ENCODE data around the gene R3HDM4. TPM values are rescaled to one million over a fixed set of nuclear protein-coding genes. Genes with fewer than 3 reads are reported as not detected.

R3HDM4 gene
- total and polyA plus RNA-seq, 9 of the 15 experiments (the other 6 are each of a cell fraction or from before 2014, with no cell fraction given), result 3.2 to 154 (median 59.0) TPM

DNA sequence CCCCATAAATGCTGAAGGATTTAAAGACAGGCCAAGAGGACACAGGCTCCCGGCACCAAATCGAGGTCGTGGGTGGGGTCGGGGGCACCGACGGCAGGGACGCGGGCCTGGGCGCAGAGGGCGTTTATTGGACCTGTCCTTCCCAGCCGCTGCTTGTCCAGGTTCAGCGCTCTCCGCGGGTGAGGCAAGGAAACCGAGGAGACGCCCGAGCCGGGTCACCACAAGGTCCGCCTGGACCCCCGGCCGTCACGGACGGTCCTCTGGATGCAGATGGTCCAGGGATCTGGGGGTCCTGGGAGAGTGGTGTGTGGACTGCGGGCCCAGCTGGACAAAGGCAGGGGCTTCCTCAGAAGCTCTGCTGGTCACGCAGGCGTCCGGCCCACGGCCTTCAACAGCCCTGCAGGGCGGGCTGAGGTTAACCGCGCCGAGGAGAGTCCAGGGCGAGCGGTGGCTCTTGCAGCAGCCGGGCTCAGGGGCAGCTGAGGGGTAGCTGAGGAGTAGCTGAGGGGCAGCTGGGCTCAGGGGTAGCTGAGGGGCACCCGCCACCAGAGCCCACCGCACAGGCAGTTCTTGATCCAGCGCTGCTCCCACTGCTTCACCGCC, 45.1 kb downstream of the R3HDM4 start (continued):
- TF ChIP-seq, protein P1, sequence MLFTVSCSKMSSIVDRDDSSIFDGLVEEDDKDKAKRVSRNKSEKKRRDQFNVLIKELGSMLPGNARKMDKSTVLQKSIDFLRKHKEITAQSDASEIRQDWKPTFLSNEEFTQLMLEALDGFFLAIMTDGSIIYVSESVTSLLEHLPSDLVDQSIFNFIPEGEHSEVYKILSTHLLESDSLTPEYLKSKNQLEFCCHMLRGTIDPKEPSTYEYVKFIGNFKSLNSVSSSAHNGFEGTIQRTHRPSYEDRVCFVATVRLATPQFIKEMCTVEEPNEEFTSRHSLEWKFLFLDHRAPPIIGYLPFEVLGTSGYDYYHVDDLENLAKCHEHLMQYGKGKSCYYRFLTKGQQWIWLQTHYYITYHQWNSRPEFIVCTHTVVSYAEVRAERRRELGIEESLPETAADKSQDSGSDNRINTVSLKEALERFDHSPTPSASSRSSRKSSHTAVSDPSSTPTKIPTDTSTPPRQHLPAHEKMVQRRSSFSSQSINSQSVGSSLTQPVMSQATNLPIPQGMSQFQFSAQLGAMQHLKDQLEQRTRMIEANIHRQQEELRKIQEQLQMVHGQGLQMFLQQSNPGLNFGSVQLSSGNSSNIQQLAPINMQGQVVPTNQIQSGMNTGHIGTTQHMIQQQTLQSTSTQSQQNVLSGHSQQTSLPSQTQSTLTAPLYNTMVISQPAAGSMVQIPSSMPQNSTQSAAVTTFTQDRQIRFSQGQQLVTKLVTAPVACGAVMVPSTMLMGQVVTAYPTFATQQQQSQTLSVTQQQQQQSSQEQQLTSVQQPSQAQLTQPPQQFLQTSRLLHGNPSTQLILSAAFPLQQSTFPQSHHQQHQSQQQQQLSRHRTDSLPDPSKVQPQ (CRISPR knock-in tag; IDR thresholded peaks at IDR 0.05; ENCODE audit: borderline replicate concordance), result no peak
- TF ChIP-seq CREBBP (IDR thresholded peaks at IDR 0.05; ENCODE audit: low read depth, low read length), result no peak
- TF ChIP-seq, protein P2, sequence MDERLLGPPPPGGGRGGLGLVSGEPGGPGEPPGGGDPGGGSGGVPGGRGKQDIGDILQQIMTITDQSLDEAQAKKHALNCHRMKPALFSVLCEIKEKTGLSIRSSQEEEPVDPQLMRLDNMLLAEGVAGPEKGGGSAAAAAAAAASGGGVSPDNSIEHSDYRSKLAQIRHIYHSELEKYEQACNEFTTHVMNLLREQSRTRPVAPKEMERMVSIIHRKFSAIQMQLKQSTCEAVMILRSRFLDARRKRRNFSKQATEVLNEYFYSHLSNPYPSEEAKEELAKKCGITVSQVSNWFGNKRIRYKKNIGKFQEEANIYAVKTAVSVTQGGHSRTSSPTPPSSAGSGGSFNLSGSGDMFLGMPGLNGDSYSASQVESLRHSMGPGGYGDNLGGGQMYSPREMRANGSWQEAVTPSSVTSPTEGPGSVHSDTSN (CRISPR knock-in tag; IDR thresholded peaks at IDR 0.05; ENCODE audit: low read depth), result no peak
- TF ChIP-seq, protein P2 (tag; conservative IDR thresholded peaks at IDR 0.05; ENCODE audit: low read depth), result no peak
- TF ChIP-seq ZFX (CRISPR knock-in tag; IDR thresholded peaks at IDR 0.05), result no peak
- peak; percentile 50 for TF ChIP-seq SNRNP70 (optimal IDR thresholded peaks at IDR 0.05; ENCODE audit: low read depth, low read length)
- TF ChIP-seq, protein P3, sequence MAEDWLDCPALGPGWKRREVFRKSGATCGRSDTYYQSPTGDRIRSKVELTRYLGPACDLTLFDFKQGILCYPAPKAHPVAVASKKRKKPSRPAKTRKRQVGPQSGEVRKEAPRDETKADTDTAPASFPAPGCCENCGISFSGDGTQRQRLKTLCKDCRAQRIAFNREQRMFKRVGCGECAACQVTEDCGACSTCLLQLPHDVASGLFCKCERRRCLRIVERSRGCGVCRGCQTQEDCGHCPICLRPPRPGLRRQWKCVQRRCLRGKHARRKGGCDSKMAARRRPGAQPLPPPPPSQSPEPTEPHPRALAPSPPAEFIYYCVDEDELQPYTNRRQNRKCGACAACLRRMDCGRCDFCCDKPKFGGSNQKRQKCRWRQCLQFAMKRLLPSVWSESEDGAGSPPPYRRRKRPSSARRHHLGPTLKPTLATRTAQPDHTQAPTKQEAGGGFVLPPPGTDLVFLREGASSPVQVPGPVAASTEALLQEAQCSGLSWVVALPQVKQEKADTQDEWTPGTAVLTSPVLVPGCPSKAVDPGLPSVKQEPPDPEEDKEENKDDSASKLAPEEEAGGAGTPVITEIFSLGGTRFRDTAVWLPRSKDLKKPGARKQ (CRISPR knock-in tag; IDR thresholded peaks at IDR 0.05), result no peak
- TF ChIP-seq KDM2B (CRISPR knock-in tag; IDR thresholded peaks at IDR 0.05), result no peak
- 0 out of 2 replicates have a peak, but pooled peaks have one; percentile 70 for TF ChIP-seq RBM14 (IDR thresholded peaks at IDR 0.05; ENCODE audit: borderline replicate concordance, insufficient read depth, low read depth, low read length)
- no peak for TF ChIP-seq MAFF (IDR thresholded peaks at IDR 0.05; ENCODE audit: low read length)
- TF ChIP-seq EWSR1 (IDR thresholded peaks at IDR 0.05; ENCODE audit: borderline replicate concordance, low read depth, partially characterized antibody), result no peak
- TF ChIP-seq CEBPG (CRISPR knock-in tag; IDR thresholded peaks at IDR 0.05), result no peak
- TF ChIP-seq CEBPG (tag; conservative IDR thresholded peaks at IDR 0.05 in 1 of 2, IDR thresholded peaks at IDR 0.05 in 1 of 2), result no peak
- TF ChIP-seq MIER1 (IDR thresholded peaks at IDR 0.05; ENCODE audit: low read depth), result no peak
- TF ChIP-seq MTA3 (IDR thresholded peaks at IDR 0.05; ENCODE audit: borderline replicate concordance), result no peak
- TF ChIP-seq SPI1 (IDR thresholded peaks at IDR 0.05; ENCODE audit: borderline replicate concordance, low read depth, low read length), result no peak
- TF ChIP-seq, protein P4, sequence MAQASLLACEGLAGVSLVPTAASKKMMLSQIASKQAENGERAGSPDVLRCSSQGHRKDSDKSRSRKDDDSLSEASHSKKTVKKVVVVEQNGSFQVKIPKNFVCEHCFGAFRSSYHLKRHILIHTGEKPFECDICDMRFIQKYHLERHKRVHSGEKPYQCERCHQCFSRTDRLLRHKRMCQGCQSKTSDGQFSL (CRISPR knock-in tag; IDR thresholded peaks at IDR 0.05), result no peak
- TF ChIP-seq, protein P4 (tag; IDR thresholded peaks at IDR 0.05), result no peak

All from K562 (cell line).